ENCODE results near the gene TTC7B.

TTC7B gene

GRCh38 chr14:90773705-90774104 lies 42.5 kb downstream of the TTC7B start:
- no peak for DNase-seq

GRCh38 chr14:90773196-90773486 lies 43.1 kb downstream of the TTC7B start:
- no peak for DNase-seq

- no peak for DNase-seq
Measured at GRCh38 chr14:90767899-90768298, 48.3 kb downstream of the TTC7B start.

GRCh38 chr14:90760591-90761316 lies 55.5 kb downstream of the TTC7B start:
- DNase-seq = peak in 1 of 2 experiments; percentile 46

- no peak for DNase-seq
Measured at GRCh38 chr14:90760078-90760444, 56.2 kb downstream of the TTC7B start.

GRCh38 chr14:90759370-90760077 lies 56.7 kb downstream of the TTC7B start:
- no peak for DNase-seq

GRCh38 chr14:90758959-90759358 lies 57.3 kb downstream of the TTC7B start:
- no peak for DNase-seq

- DNase-seq = peak; percentile 56 to 83
Measured at GRCh38 chr14:90758028-90758889, 58.0 kb downstream of the TTC7B start.

GRCh38 chr14:90757452-90757851 lies 58.8 kb downstream of the TTC7B start:
- DNase-seq = no peak

GRCh38 chr14:90756755-90757345 lies 59.4 kb downstream of the TTC7B start:
- DNase-seq = no peak

- no peak for DNase-seq
Measured at GRCh38 chr14:90755661-90756304, 60.4 kb downstream of the TTC7B start.

- DNase-seq = no peak
Measured at GRCh38 chr14:90753456-90754005, 62.7 kb downstream of the TTC7B start.

GRCh38 chr14:90750701-90751100 lies 65.5 kb downstream of the TTC7B start:
- DNase-seq = no peak

GRCh38 chr14:90750191-90750590 lies 66.0 kb downstream of the TTC7B start:
- no peak for DNase-seq

- DNase-seq = no peak
Measured at GRCh38 chr14:90747909-90748308, 68.3 kb downstream of the TTC7B start.

- no peak for DNase-seq
Measured at GRCh38 chr14:90743826-90744225, 72.4 kb downstream of the TTC7B start.

- DNase-seq = no peak
Measured at GRCh38 chr14:90743425-90743824, 72.8 kb downstream of the TTC7B start.

GRCh38 chr14:90742729-90743128 lies 73.5 kb downstream of the TTC7B start:
- no peak for DNase-seq

- no peak for DNase-seq
Measured at GRCh38 chr14:90742252-90742651, 74.0 kb downstream of the TTC7B start.

GRCh38 chr14:90741682-90741946 lies 74.6 kb downstream of the TTC7B start:
- DNase-seq = no peak

GRCh38 chr14:90740946-90741681 lies 75.1 kb downstream of the TTC7B start:
- no peak for DNase-seq

GRCh38 chr14:90740081-90740480 lies 76.1 kb downstream of the TTC7B start:
- DNase-seq = no peak

Measured in SW 1271 (cell line).